AML-193 (cell line): Measurements from ENCODE around the gene ZFAND3.

Source experiments
- DNase-seq, 2 experiments: peaks; one replicate each; lab custom pipeline; 2025; lab: John Stamatoyannopoulos, UW

Gene ZFAND3

DNA sequence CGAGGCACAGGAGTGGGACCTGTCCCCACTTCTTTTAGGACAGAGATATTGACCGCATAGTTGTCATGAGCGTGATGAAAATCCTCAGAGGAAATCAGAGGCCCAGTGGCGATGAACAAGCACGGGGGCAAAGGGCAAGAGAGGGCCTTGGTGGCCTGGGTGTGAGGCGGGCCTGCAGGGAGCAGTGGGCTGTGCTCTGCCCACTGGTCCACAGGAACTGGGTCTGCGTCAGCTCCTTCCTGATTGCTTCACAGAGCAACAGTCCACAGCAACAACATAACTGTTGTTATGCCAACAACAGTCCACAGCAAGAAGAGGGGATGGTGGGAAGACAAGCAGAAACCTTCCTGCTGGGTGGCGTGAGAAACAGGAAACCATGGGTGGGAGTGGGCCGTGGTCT, 335.6 kb downstream of the ZFAND3 start:
- no peak for DNase-seq

DNA sequence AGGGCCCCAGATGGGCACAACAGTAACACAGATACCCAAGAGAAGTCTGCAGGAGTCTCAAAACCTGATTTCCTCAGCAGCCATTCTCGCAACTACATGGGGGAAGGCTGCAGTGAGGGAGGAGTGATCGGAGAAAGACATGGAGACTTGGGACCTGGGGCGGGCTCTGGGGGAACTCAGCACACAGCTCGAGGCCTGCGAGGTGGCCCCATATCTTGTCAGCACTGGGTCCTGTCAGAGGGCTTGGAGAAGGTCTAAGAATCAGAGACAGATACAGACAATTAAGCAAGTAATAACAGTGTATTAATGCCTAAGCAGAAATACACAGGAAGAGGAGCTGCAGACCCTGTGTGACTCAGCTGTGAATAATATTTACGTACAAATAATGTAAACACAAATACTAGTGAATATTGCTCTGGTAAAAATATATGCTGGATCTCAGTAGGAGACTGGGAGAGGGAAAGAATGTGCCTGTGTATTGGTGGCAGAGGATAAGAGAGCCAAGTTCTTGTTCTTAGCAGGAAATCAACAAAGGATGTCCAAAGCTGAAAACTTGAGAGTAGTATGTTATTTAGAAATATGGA, 336.2 kb downstream of the ZFAND3 start:
- DNase-seq = no peak

DNA sequence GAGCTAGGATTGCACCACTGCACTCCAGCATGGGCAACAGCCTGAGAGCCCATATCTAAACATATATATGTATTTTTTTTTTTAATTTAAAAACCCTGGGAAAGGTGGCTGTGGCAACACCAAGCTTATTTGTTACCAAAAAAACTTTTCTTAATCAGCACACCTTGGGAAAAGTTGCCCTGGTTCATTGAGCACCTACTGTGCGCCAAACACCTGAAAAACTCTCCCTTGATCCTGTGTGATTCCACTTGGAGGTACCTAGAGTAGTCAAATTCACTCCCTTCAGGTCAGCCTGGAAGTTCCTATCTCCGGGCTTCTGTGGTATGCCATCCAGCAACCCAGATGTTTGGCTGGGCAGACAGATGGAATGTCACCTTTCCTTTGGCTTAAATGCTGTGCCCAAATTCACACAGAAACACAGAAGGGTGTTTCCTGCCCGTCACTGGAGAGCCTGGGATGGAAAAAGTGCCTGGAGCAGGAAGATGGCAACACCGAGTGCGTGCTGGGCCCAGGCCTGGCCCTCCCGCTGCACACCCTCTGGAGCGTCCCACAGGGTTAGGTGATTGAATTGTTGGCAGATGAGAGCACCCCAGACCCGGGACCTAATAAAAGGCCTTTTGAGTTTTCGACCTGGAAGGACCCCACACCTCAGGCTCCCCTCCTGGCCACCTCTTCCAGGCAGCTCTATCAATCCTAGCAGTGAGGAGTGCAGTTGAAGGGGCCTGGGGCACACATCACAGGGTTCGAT, 337.5 kb downstream of the ZFAND3 start:
- no peak for DNase-seq

DNA sequence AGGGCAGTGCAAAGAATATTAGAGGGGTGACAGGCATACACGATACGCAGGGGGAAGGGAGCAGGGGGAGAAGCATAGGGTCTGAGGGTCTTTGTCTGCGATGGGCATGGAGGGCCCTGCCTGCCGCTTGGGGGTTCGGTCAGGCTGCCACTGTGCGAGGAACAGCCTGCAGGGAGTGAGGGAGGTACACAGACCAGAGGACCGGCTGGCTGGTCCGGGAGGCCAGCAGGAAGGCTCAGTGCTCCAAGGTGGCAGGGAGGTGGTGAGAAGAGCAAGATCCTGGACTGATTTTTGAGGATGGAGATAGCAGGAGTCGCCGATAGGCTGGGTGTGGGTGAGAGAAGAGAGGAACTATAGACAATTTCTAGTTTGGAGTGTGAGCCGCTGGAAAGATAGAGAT, 338.4 kb downstream of the ZFAND3 start:
- DNase-seq = no peak

DNA sequence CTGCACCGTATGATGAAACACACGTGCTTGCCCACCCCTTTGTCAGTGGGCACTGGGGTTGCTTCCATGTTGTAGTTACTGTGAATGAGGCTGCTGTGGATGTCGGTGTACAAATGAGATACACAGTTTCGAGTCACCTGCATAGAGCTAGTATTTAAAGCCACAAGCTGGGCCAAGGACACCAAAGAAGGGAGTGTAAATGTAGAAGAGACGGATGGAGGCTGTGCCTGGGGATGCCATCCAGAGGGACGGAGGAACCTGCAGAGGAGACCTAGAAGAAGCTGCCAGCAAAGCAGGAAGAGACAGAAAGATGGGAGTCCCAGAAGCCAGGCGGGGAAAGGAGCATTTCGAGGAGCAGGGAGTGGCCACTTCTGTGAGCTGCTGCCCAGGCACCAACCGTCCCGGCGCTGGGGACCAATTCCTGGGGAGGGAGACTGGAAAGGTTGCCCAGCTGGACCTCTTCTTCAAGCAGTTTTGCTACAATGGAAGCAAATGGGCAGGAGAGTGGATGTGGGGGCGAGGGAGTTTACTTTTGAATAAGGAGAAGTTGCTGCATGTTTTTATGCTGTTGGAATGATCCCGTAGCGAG, 339.3 kb downstream of the ZFAND3 start:
- no peak for DNase-seq

DNA sequence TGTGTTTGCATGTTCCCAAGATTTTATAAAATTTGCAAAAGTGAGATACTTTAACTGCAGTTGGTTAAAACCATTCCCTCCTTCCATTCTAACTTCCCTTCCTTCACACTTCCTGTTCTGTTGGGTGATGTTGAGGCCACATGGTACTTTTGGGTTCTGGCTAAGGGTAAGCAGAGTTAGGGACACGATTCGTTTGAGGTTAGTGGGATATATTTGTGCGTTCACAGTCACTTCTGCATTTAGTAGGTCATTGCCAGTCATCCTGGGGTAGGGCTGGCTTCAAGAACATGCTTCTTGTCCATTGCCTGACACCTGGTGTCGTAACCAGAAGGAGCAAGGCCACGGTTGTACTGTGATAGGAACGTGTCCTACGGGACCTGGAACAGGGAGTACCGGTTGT, 340.1 kb downstream of the ZFAND3 start:
- no peak for DNase-seq

DNA sequence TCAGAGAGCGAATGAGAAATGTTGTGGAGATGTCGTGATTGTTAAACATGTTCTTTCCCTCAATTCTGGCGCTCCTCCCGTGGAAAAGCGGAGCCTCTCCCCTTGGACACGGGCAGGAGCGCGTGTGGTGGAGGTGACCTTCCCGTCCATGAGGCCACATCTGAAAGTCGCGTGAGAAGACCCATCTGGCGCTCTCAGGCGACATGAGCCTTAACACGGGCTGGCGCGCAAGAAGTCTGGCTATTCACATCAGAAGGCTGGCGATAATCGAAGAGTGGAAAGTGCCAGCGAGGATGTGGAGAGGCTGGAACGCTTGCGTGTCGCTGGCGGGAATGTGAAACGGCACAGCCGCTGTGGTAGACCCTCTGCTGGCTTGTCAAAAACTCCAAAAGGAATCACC, 341.3 kb downstream of the ZFAND3 start:
- DNase-seq = no peak

DNA sequence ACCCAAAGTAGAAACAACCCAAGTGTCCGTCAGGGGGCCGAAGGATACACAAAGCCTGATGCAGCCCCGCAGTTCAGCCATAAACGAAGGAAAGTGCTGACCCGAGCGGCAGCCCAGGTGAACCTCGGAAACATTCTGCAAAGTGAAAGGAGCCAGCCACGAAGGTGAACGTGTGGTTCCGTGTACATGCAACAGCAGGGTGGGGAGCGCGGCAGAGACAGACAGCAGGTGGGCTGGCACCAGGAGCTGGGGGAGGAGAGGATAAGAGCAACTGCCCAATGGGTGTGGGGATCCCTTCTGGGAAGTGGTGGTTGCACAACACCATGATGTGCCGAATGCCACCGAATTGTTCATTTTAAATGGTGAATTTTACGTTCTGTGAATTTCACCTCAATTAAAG, 341.8 kb downstream of the ZFAND3 start:
- no peak for DNase-seq

DNA sequence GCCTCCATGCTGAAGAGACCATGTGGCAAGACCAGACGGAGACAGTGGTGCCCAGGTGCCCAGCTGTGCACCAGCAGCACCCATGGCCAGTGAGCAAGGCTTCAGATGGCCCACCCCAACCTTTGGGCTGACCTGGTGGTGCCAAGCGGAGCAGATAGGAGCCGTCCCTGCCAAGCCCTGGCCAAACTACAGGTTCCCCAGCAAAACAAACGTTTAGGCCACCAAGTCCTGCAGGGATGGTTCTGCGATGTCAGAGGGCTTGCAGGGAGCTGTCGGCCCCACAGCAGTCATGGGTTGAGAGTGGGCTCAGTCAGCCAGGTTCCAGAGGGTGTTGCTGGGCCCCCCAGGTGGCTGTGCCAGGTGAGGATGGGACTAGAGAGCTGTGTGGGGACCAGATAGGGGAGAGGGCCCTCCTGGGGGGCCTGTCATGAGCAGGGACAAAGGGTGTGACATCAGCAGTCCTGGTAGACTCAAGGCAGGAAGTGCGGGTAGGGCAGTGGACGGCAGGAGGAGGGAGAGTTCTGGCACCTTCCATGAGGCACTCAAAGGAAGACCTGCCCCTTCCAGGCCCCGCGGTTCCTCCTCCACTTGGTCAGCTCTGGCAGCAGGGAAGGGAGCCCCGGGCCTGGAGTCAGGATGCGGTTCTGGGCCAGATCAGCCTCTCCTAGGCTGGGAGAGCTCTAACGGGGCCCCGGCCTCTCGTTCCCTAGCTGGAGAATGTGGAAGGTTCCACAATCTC, 342.4 kb downstream of the ZFAND3 start:
- DNase-seq = no peak

DNA sequence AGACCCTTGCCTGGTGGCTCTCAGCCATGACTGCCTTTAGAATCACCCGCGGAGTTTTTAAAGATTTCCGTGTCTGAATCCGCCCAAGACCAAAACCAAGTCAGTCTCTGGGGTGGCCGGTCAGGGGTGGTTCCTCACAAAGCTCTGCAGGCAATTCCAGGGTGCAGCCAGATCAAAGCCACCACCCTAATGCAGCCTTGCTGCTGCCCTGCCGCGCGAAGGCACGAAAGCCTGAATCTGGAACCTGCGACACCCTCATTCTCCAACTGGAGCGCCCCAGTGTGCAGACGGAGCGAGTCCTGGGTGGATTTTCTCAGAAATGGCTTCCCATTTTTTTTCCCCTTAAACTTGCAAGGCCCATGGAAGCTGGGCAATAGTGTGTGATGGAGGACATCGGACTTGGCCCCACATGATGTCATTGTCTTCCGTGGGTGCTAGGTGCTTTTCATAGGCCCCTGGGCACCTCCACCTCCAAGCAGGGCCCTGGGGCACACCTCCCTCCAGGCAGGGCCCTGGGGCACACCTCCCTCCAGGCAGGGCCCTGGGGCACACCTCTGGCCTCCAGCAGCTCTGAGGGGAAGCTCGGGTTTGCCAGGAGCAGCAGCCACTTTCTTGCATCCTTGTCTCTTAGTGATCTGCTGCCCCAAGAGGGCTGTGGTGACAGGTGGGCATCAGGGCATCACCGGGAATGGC, 343.1 kb downstream of the ZFAND3 start:
- no peak for DNase-seq

DNA sequence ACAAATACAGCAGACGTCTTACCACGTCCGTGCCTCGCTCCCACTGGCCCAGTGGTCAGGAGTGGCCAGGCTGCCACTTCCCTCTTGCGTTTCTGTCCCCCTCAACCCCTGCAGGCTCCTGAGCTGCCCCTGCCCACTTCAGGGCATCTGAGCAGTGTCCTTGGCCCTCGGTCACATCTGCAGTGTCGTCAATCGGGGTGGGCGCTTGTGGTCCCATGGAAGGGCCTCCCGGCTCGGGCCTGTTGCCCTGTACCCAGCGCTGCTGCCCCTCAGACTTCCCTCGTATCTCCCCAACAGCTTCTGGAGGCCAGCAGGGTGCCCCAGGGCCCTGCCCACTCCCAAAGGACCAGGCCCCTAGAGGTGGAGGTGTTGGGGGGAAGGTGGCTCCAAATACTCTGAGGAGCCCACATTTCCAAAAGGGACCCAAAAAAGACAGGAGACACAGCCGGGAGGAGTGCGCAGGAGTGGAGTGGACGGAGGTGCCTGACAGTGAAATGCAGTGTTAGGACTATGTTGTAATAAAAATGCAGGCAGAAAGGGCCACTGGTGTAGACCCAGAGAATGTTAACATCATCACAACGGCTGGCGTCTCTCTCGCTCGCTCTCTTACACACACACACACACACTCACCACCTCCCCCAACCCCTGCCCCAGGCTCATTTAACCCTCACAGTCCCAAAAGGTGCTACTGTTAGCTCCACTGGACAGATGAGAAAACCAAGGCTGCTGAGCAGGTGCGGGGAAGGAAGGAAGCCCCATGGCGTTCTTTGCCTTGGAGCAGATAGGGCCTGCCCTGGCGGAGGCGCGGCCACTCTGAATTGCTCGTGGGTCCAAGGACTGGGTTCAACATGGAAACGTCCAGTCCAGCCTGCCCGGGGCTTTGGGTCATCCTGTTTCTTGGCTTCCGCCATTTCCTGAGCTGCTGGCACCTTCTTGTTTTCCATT, 343.9 kb downstream of the ZFAND3 start:
- DNase-seq = no peak

DNA sequence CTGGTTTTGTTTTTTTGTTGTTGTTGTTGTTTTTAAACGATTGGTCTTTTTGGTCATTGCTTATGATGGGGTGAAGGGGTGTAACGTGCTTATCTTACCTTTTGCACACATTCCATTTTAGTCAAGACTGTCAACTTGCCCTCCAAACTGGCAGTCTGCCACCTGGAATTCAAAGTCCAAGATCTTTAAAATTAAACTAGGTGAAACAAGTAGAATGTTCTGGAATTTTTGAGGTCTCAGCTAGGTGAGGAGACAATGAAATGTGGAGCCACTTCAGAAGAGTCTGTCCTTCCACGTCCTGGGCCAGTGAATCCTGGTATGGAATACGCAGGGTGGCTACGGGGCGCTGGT, 344.6 kb downstream of the ZFAND3 start:
- DNase-seq = no peak

DNA sequence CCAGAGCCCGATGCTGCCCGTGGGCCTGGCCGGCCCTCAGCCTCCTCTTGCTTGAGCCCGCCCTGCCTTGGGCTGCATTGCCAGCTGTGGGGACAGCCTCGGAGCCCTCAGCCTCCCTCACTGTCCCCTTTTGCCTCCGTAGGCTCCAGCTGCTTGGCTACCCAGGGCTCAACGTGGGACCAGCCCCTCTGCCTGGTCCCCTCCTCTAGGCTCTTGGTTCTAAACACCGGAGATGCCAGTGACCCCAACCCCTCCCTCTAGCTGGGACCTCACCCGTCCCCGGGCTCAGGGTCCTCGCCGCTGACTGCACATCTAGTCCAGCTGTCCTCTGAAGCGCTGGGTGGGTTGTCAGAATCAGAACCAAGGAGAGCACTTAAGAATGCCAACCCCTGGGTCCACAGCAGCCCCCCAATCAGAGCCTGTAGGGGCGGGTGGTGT, 345.2 kb downstream of the ZFAND3 start:
- no peak for DNase-seq

DNA sequence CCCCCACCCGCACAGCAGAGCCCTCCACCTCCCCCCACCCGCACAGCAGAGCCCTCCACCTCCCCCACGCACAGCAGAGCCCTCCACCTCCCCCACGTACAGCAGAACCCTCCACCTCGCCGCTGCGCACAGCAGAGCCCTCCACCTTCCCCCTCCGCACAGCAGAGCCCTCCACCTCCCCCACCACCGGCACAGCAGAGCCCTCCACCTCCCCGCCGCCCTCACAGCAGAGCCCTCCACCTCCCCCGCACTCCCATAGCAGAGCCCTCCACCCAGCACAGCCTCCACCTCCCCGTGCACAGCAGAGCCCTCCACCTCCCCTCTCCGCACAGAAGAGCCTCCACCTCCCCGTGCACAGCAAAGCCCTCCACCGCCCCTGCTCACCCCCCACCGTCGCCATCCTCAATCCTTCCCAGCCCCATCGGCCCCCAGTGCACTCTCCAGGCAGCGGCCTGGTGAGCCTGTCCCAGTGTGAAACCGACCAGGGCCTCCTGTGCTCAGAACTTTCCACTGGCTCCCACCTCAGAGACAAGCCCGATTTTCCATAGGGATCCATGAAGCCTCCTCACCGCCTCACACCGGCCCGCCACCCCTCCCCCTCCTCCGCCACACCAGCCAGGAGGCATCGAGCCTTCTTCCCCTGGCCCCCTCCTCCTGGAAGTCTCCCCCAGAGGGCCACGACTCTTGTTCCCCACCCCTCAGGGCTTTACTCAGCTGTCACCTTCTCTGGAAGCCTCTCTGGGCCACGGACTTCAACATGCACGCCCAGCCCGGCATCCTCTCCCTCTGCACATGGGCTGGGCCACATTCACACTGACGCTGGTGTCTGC, 347.1 kb downstream of the ZFAND3 start:
- no peak for DNase-seq

DNA sequence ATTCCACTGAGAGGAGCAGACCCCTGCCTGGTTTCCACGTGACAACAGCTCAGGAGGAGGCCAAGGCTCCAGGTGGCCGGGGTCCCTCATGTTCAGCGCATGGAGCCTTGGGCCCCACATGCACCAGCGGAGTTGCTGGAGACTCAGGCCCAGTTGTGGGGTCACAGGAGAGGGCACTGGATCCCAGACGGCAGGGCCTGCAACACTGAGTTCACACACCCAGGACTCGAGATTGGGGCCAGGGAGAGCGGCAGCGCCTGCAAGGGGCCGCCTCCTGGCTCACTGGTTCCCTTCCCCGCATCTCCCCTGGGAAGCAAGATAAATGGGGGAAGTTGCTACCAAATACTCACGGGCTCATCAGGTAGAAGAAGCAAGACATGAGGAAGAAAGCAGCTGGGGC, 348.1 kb downstream of the ZFAND3 start:
- DNase-seq = no peak

DNA sequence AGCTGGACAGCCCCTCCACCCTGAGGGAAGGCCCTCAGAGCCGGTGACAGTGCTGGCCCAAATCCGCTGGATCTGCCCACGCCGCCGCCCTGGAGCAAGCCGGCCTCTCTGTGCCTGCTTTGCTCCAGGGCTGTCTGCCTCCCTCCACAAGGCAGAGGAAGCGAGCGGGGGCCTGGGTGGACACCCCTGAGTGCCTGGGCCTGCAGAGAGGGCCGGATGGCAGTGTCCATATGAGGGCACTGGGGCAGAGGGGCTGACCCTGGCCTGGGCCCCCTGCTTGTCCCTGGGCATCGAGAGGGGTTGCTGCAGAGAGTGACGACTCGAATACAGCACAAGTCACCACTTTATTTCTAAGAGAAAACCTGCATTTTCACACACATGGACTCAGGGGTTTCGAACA, 348.6 kb downstream of the ZFAND3 start:
- DNase-seq = no peak

DNA sequence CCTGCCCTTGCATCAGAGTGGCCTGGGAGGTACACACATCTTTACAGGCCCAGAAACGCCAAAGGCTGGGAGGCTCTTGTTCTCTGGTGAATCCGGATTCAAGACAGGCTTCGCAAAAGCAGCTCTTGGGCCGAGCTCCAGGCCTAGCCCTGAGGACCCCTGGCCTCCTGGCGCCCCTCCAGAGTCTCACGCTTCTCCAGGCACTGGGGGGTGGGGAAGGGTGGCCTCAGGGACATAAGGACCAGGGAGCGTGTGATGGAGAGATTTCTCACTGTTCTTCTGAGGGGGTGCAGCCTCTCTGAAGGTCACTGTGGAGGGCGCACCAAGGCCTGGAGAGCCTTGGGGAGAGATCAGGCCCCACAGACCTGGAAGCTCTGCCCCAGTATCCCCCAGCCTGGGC, 349.2 kb downstream of the ZFAND3 start:
- no peak for DNase-seq

DNA sequence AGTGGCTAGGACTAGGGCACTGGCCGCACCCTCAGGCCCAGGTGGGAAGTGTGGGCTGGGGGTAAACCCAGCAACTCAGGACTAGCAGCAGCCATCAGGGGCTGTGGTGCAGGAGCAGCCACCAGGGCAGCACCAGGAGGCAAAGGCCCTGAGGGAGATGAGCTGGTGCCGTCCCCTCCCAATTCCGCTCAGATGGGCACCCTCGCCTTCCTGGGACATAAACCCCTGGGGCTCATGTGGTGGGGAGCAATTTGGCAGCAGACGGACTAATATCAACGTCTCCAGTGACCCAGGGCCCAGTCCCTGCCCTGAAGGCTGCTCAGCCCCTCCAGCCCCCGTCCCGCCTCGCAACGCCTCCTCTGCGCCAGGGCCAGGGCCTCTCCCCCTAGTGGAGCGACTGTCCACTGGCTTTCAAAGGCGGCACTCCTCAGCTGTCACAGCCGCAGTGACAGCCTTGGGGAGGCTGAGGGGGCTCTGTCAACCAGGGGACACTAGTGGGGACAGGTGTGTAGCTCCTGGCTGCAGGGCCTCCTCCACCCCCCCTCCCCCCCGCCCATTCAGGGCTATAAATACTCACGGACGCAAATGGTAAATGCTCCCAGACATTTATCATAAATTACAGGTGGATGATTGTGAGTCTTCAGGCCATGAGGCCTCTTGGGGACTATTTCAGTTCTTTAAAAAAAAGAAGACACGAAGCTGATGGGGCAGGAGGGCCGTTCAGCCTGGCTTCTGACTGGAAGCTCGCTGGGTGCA, 349.9 kb downstream of the ZFAND3 start:
- DNase-seq = no peak

DNA sequence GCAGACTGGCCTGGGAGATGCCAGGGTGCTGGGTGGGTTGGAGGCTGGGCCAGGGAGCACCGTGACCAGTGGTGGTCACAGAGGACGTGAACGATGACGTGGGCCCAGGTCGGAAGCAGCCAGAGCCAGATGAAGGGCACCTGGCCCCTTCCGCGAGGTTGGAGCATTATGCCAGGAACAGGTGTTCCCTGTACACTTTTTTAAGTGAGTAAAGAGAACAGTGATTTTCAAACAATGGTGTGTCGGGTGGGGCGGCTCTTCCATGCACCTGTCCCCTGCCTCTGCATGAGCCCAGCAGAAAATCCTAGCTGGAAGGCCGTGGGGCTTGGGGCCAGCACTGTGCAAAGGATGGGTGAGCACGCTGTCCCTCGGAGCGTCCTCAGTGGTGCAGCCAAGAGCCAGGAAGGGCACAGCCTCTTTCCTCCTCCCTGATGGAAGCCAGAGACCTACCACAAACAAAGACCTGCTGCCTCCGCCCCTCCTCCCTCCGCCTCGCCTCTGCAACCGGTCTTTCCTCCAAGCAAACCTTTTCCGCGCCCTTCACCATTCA, 350.5 kb downstream of the ZFAND3 start:
- no peak for DNase-seq
